Ascending aorta (tissue), 2 donors: ENCODE results near the gene RABGAP1L. TPM values are rescaled to one million over a fixed set of nuclear protein-coding genes. Genes with fewer than 3 reads are reported as not detected.

Experiments used
- DNase-seq, 2 donors: peaks; one replicate each; pipeline ENCODE4 v3.0.0-alpha.2; 2019; ENCODE audit warnings: low spot score in 2 of 2
- H3K27ac ChIP-seq, 2 donors: fragments of 200-600 bp; sonication (generic); one replicate each; pipeline ENCODE4 v1.5.1; 2016 to 2017; ENCODE audit warnings: mild to moderate bottlenecking in 1 of 2
- H3K27me3 ChIP-seq: fragments of 200-600 bp; sonication (generic); one replicate; pipeline ENCODE4 v1.5.1; 2017
- H3K36me3 ChIP-seq, 2 donors: fragments of 200-600 bp; sonication (generic); one replicate each; pipeline ENCODE4 v1.5.1; 2016
- H3K4me1 ChIP-seq, 2 donors: fragments of 200-600 bp; sonication (generic); one replicate each; pipeline ENCODE4 v1.5.1; 2016 to 2017; ENCODE audit warnings: mild to moderate bottlenecking in 1 of 2
- H3K4me3 ChIP-seq, 2 donors: fragments of 200-600 bp; sonication (generic); one replicate each; pipeline ENCODE4 v1.5.1; 2016 to 2017; ENCODE audit warnings: mild to moderate bottlenecking in 1 of 2
- H3K9me3 ChIP-seq, 2 donors: fragments of 200-600 bp; sonication (generic); one replicate each; pipeline ENCODE4 v1.5.1; 2016
- intact Hi-C: fragments of 100-400 bp; cut with DNase I; formaldehyde crosslinking; loops from one replicate; pipeline ENCODE4 v1.15.1; 2023
- total RNA-seq: library from RNA; depleted of rRNA; stranded (reverse); fragments of >200 nt; gene quantifications from one replicate; pipeline ENCODE4 v1.1.0, GENCODE V29; 2016
- TF ChIP-seq, protein P1 (sequence below), 3 experiments: fragments of 200-600 bp in 2 of 3; fragments of 450-650 bp in 1 of 3; sonication (generic) in 2 of 3; IDR thresholded peaks; one replicate each; pipeline ENCODE4 v1.5.1; 2016 to 2019; ENCODE audit warnings: antibody characterized with exemption in 3 of 3, mild to moderate bottlenecking in 1 of 3, moderate library complexity in 1 of 3

The RABGAP1L gene
- total RNA-seq, 1 donor from 2014 or later = 48.4 TPM

DNA sequence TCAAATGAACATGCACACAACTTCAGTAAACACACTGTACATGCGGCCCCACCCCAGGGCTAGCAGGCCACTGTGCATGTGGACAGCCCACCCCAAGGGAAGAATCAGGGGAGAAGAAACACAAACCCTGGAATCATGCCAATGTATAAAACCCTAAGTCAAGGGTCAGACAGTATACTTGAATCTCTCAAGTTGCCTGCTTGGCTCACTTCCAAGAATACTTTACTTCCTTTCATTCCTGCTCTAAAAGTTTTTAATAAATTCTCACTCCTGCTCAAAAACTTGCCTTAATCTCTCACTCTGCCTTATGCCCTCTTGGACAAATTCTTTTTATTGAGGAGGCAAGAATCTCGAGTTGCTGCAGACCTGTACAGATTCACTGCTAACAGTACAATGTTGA is 609.2 kb downstream of the RABGAP1L start:
- TF ChIP-seq, protein P1, sequence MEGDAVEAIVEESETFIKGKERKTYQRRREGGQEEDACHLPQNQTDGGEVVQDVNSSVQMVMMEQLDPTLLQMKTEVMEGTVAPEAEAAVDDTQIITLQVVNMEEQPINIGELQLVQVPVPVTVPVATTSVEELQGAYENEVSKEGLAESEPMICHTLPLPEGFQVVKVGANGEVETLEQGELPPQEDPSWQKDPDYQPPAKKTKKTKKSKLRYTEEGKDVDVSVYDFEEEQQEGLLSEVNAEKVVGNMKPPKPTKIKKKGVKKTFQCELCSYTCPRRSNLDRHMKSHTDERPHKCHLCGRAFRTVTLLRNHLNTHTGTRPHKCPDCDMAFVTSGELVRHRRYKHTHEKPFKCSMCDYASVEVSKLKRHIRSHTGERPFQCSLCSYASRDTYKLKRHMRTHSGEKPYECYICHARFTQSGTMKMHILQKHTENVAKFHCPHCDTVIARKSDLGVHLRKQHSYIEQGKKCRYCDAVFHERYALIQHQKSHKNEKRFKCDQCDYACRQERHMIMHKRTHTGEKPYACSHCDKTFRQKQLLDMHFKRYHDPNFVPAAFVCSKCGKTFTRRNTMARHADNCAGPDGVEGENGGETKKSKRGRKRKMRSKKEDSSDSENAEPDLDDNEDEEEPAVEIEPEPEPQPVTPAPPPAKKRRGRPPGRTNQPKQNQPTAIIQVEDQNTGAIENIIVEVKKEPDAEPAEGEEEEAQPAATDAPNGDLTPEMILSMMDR (IDR thresholded peaks at IDR 0.05) = no peak
- Histone ChIP-seq H3K27me3 (no peaks in the 10 kb centered on the region), H3K36me3 (no peaks in the 10 kb centered on the region), H3K9me3 (no peaks in the 10 kb centered on the region), H3K4me3 (no peak overlapping the region), H3K27ac (no peak overlapping the region), H3K4me1 (no peaks in the 10 kb centered on the region)
- intact Hi-C loops = loop anchor here (1.0 kb wide), 1 partner anchor 215 kb away; no protein-coding TSS in a partner anchor
- no peak for DNase-seq

DNA sequence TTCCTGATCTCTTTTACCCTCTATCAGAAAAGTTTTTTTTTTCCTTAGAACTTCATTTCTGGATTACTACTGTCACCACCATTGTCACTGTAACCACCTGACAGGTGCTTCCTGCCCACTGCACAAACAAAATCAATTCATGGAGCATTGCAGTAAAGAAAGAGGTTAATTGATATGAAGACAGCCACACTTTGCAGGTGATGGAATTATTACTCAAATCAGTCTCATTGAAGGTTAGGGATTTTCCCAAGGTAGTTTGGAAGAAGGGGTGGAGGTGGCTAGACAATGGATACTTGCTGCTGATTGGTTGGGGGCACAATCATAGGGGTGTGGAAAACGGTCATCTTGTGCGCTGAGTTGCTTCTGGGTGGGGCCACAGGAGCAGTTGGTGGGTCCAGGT is 609.6 kb downstream of the RABGAP1L start:
- H3K9me3 ChIP-seq = no peaks in the 10 kb centered on the region
- H3K36me3 ChIP-seq = no peaks in the 10 kb centered on the region
- no peaks in the 10 kb centered on the region for H3K27me3 ChIP-seq
- intact Hi-C loops = loop anchor here (1.0 kb wide), 1 partner anchor 214 kb away; no protein-coding TSS in a partner anchor
- H3K4me3 ChIP-seq = no peak overlapping the region
- DNase-seq = no peak
- no peak overlapping the region for H3K27ac ChIP-seq
- TF ChIP-seq, protein P1 (IDR thresholded peaks at IDR 0.05) = no peak
- H3K4me1 ChIP-seq = no peaks in the 10 kb centered on the region

DNA sequence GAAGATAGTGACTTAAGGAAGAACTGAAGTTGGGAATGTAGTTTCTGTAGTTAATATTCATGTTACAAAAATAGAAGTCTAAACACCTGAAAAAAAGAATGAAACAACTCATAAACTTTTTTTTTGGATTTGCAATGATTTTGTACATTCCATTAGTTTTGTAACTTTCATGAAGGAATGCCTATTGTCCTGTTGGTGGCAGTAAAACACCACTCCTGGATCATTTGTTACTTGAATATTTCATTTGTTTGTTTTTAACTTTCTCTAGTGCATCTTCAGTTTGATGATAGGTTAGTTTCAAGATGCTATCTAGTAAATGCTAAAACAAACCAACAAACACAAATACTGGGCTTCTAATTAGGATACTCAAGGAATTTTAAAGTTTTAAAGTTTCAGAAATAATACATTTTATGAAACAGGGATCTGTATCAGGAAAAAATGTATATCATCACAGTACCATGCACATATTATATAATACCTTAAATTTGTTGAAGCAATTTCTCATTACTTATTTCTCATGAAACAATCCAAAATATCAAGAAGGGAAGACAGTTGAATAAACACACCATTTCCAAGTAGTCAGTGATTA is 610.7 kb downstream of the RABGAP1L start:
- DNase-seq = no peak
- TF ChIP-seq, protein P1 (IDR thresholded peaks at IDR 0.05) = peak; percentile 54 to 74 (median 63)
- H3K4me1 ChIP-seq = no peaks in the 10 kb centered on the region
- H3K36me3 ChIP-seq = no peaks in the 10 kb centered on the region
- H3K4me3 ChIP-seq = no peak overlapping the region
- intact Hi-C loops = loop anchor here (10.0 kb wide), 1 partner anchor 355 kb away; no protein-coding TSS in a partner anchor
- no peak overlapping the region for H3K27ac ChIP-seq
- H3K27me3 ChIP-seq = no peaks in the 10 kb centered on the region
- no peaks in the 10 kb centered on the region for H3K9me3 ChIP-seq

DNA sequence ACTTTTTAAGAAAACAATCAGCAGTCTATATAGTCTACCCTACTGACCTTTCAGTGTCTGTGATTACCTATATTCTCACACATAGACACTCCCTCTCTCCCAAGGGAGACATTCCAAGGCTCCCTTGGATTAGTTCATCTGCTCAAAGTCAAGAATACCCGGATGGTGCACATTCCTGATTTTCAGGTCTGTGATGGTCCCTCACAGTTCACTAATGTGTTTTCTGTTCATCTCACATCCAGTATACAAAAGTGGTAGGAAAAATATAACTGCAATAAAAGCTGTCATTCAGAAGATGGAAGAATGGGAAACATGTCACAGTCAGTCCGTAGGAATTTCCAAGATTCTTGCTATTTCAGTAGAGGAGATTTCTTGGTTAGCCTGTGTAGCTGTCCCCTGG is 616.3 kb downstream of the RABGAP1L start:
- DNase-seq = no peak
- Histone ChIP-seq H3K4me3 (no peak overlapping the region), H3K9me3 (no peaks in the 10 kb centered on the region), H3K27me3 (no peaks in the 10 kb centered on the region), H3K36me3 (no peaks in the 10 kb centered on the region), H3K27ac (no peak overlapping the region), H3K4me1 (no peaks in the 10 kb centered on the region)
- TF ChIP-seq, protein P1 (IDR thresholded peaks at IDR 0.05) = no peak
- intact Hi-C loops = loop anchor here (10.0 kb wide), 1 partner anchor 349 kb away; no protein-coding TSS in a partner anchor

- no peaks in the 10 kb centered on the region for H3K27me3 ChIP-seq
- intact Hi-C loops = loop anchor here (10.0 kb wide), 1 partner anchor 348 kb away; no protein-coding TSS in a partner anchor
- H3K27ac ChIP-seq = no peak overlapping the region
- H3K36me3 ChIP-seq = no peaks in the 10 kb centered on the region
- TF ChIP-seq, protein P1 (IDR thresholded peaks at IDR 0.05) = no peak
- no peaks in the 10 kb centered on the region for H3K4me1 ChIP-seq
- no peaks in the 10 kb centered on the region for H3K9me3 ChIP-seq
- DNase-seq = no peak
- H3K4me3 ChIP-seq = no peak overlapping the region
These were observed 617.9 kb downstream of the RABGAP1L start for GRCh38 chr1:174777262-174777661.
